ENCODE data around the gene TENM4.
"Not testable (repeated sequence)": the region's sequence is repeated elsewhere in the genome, so short reads cannot be mapped to it uniquely, and the experiment has no call there.

Gene TENM4

DNA sequence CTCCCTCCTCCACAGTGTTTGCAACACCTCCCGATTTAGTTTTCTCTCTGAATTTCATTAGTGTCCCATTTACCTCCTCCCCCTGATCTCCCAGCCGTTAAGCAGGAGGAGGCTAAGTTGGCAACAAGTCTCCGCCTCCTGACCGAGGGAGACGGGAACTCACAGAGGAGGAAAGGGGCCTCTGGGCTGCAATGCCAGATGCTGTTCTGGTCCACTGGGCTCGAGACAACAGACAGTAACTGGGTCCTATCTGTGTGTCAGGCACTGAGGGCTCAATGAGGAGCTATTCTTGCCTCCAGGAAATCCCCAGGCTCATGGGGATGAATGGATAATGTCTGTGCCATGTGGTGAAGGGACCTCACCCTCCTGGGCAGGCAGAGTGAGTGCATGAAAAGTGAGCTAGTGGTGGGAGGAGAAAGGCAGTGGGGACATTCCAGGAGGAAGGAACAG lies 228.1 kb downstream of the TENM4 start:
- DNase-seq (ENCODE audit: low read depth, low spot score), result no peak

DNA sequence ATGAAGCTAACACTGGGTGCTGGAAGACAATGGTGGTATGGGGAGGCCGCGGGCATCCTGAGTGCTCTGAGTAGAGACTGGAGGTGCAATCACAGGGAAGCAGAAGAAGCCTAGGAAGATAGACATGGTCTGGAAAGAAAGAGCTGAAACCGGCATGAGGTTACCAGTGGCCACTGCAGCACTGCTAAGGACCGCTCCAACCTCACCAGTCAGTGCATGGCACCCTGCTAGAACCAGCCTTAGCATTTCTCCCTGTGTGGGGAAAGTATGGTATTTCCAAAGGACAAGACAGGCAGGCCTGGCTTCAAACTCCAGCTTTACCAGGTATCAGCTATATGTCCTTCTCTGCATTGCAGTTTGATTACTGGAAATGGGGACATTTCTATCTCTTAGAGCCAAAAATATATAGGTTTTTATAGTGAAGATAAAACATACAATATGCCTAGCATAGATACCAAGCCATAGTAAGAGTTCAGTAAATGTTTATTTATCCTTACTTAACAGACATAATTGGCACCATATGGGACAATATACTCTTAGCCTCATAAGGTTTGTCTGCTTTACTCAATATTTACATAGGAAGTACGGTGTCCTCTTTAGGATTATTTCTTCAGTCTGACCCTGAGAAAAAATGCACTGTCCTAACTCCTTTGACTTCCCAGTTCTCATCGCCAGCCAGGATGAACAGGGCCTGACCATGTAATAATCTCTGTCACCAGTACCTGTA lies 231.1 kb downstream of the TENM4 start:
- peak; percentile 46 for DNase-seq (ENCODE audit: low read depth, low spot score)

- no peak for DNase-seq (ENCODE audit: low read depth, low spot score)
Measured at GRCh38 chr11:79208126-79208525, 232.7 kb downstream of the TENM4 start.

DNA sequence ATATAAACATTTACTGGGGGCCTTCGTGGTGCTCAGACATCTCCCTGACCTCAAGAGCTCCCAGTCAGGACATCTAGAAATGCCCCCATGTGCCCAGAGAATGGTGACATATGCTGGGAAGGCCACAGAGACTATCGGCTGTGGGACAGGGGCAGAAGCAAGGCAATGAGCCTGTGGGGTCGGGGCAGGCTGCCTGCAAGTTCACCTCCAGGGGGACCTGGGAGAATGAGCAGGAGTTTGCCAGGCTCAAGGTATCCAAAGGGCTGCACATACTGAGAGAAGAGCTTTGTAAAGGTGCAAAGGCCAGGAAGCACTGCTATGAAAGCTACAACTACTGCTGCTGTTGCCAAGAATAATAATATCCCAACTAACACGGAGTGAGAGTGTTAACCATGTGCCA lies 233.9 kb downstream of the TENM4 start:
- no peak for DNase-seq (ENCODE audit: low read depth, low spot score)

GRCh38 chr11:79205786-79206185 lies 235.0 kb downstream of the TENM4 start:
- DNase-seq (ENCODE audit: low read depth, low spot score), result no peak

GRCh38 chr11:79201677-79202347 lies 239.0 kb downstream of the TENM4 start:
- DNase-seq (ENCODE audit: low read depth, low spot score), result no peak

GRCh38 chr11:79200398-79201070 lies 240.3 kb downstream of the TENM4 start:
- no peak for DNase-seq (ENCODE audit: low read depth, low spot score)

- no peak for DNase-seq (ENCODE audit: low read depth, low spot score)
Measured at GRCh38 chr11:79199729-79200354, 241.0 kb downstream of the TENM4 start.

- DNase-seq (ENCODE audit: low read depth, low spot score), result no peak
Measured at GRCh38 chr11:79198898-79199250, 242.0 kb downstream of the TENM4 start.

DNA sequence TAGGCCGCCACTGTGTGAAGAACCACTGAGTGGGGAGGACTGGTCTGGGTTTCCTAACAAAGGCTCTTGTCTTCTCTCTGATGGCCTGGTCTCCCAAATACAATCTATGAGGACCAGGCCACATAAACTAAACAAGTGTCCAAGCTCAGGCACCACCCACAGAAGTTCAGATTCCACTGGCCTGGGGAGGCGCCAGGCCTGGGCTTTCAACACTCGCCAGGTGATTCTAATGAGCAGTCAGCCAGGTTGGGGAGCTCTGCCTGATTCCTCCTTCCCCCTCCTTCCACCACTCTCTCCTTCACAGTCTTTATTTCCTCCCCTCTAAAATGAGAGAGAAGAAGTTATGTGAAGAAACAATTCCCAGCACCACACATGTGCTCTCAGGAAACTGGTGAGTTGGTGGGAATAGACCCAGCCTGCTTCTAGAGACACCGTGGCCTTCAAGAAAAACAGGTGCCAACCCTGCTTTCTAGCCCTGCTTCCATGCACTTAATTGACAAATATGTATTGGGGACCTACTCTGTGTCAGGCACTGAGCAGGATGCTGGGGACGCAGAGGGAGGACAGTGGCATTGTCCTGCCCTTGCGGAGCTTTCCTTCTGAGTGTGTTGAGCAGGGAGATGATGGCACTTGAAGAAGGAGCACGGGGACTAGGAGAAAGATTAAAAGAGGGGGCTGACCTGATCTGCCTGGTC lies 242.5 kb downstream of the TENM4 start:
- DNase-seq (ENCODE audit: low read depth, low spot score), result no peak

DNA sequence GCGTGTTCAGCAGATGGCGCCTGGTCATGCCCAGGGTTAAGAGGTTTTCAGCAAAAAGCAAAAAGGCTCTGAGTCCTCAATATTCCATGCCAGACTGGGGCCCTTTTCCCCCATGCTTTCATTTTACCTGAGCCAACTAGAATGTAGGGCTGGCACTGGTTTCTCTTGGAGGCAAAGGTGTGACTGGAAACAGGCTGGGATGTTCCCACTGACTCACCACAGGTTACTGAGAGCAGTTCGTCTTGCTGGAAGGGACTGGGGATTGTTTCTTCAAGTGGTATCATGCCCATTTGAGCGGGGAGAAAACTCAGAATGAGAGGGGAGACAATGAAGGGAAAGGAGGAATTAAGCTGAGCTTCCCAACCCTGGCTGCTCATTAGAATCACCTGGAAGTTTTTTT lies 243.9 kb downstream of the TENM4 start:
- DNase-seq (ENCODE audit: low read depth, low spot score), result no peak

DNA sequence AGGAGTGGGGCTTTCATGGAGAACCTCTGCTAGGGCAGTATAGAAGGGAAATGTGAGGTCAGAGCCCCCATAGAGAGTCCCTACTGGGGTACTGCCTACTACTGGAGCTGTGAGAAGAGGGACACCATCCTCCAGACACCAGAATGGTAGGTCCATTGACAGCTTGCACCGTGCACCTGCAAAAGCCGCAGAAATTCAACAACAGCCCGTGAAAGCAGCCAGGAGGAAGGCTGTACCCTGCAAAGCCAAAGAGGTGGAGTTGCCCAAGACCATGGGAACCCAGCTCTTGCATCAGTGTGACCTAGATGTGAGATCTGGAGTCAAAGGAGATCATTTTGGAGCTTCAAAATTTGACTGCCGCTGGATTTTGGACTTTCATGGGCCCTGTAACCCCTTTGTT lies 245.6 kb downstream of the TENM4 start:
- DNase-seq (ENCODE audit: low read depth, low spot score), result no peak

GRCh38 chr11:79193663-79194310 lies 247.0 kb downstream of the TENM4 start:
- no peak for DNase-seq (ENCODE audit: low read depth, low spot score)

DNA sequence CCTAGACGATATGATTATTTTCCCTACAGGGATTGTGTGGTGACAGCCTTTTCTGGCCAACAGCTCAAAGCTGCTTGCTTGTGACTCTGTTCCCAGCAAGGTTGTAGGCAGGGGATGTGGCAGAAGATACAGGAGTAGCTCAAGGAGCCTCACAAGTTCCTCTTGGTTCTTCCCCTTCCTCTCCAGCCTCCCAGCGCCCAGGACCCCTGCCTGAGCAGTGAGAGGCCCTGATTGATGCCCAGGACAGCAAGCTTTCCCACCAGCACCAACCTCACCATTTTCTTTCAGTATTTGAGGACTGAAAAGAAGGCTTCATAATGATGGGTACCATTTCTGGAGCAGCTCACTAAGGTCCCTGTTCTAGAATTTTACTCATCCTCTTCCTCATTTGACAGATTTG lies 248.0 kb downstream of the TENM4 start:
- DNase-seq (ENCODE audit: low read depth, low spot score), result no peak

DNA sequence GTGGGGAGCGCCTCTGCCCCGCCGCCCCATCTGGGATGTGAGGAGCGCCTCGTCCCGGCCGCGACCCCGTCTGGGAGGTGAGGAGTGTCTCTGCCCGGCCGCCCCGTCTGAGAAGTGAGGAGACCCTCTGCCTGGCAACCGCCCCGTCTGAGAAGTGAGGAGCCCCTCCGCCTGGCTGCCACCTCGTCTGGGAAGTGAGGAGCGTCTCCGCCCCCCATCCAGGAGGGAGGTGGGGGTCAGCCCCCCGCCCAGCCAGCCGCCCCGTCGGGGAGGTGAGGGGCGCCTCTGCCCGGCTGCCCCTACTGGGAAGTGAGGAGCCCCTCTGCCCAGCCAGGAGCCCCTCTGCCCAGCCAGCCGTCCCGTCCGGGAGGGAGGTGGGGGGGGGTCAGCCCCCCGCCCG lies 249.1 kb downstream of the TENM4 start:
- not testable (repeated sequence) for DNase-seq (ENCODE audit: low read depth, low spot score)

GRCh38 chr11:79190553-79190952 lies 250.3 kb downstream of the TENM4 start:
- not testable (repeated sequence) for DNase-seq (ENCODE audit: low read depth, low spot score)

- no peak for DNase-seq (ENCODE audit: low read depth, low spot score)
Measured at GRCh38 chr11:79189601-79190000, 251.2 kb downstream of the TENM4 start.

GRCh38 chr11:79189055-79189454 lies 251.8 kb downstream of the TENM4 start:
- no peak for DNase-seq (ENCODE audit: low read depth, low spot score)

GRCh38 chr11:79186669-79187068 lies 254.2 kb downstream of the TENM4 start:
- no peak for DNase-seq (ENCODE audit: low read depth, low spot score)

DNA sequence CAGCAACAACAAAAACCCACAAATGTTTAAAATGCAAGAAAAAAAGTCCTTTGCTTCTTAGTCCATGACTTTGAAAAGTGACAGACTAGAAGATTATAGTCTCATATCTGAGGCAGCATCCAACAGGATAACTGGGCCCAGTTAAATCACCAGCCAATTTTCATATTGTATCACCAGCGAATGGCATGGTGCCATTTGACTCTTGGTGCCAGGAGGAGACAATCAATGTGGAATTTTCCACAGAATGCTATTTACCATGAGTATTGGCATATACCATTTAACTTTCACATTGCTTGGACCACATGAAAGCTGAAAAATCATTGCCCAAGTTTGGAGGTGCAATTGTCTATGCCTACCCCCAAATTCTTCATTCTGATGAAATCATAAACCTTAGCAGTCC lies 255.5 kb downstream of the TENM4 start:
- DNase-seq (ENCODE audit: low read depth, low spot score), result no peak

DNA sequence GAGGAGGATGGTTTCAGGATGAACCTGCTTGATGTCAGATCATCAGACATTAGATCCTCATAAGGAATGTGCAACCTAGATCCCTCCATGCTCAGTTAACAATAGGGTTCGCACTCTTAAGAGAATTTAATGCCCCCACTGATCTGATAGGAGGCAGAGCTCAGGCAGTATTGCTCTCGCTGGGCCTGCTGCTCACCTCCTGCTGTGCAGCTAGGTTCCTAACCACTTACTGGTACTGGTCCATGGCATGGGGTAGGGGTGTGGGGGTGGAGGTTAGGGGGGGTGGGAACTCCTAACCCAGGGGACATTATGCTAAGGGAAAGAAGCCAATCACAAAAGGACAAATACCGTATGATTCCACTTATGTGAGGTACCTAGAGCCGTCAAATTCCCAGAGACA lies 256.5 kb downstream of the TENM4 start:
- DNase-seq (ENCODE audit: low read depth, low spot score), result no peak

All from astrocyte of the hippocampus (primary cell).